ENCODE measurements around the gene COL5A1.

Gene COL5A1

GRCh38 chr9:134641173-134641989, at the start of gene COL5A1:
Gene COL5A1 (plus strand): TSS chr9:134641803. CDS start chr9:134642188, 385 bp downstream.
- peak; percentile 47 for DNase-seq

DNA sequence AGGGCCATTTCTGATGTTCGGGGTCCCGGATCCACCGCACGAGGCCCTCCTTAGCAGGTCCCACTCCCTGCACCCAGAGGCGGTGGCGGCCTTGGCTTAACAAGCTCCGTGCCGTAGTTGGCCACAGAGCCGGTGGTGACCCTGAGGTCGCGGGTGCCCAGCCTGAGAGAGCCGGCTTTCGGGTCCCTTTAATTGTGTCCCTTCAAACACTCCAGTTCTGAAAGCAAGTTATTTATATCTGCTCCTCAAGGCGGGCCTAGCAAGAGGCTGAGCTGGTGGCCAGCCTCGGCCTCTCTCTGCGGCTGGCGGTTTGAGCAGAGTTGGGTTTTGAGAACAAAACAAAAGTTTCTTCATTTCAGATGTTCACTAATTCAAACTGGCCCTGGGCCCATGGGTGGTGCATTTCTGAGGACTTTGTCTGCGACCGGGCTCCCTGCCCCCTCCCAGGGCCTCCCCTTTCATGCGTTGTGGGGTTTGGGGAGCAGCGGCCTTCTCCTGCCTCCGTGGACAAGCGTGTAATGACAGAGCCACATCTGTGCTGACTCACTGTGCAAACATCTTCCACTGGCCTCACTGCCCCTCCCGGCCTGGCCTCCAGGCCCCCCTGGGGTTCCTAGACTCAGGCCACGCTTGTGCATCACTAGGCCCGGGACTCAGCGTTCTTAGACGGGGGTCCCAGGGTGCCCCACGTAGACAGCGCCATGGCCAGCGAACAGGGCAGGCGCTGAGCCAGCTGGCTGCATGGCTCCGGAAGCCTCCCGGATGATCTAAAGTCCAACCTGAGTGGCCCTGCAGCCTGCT, 49.4 kb upstream of the COL5A1 start:
- DNase-seq = peak; percentile 6

GRCh38 chr9:134592819-134593200, 48.8 kb upstream of the COL5A1 start:
- DNase-seq = no peak

DNA sequence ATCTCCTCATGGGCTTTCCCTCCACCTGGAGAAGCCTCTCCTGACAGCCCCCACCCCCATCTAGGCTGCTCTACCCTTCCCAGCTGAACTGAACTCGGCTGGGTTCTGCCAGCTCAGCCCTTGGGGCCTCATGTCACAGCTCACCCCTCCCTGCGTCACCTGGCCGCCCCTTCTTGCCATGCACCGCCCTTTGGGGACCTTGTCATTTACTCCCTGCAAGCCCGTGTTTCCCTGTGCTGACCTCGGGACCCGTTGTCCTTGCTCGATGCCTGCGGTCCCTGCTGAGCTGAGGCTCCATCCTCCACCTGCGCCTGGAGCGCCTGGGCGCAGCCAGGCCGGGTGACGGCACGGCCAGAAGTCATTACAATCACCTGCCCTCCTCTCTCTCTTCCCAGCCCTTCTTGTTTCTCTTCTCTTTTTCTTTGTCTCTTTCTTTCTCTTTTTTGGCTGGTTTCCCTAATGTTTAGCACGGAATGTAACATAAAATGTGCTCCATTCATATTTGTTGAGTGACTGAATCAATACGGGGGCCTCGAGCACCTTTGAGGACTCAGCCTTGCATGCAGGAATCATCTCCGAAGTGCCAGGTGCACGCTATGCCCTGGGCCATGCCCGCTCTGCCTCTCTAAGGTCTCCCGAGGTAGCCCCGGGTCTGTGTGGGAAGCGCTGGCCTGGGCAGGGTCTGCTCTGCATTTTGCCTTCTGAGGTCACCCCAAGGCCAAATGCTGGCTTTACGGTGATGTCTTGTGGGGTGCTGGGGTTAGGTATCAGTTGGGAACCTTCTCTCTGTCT, 48.1 kb upstream of the COL5A1 start:
- peak; percentile 14 for DNase-seq

DNA sequence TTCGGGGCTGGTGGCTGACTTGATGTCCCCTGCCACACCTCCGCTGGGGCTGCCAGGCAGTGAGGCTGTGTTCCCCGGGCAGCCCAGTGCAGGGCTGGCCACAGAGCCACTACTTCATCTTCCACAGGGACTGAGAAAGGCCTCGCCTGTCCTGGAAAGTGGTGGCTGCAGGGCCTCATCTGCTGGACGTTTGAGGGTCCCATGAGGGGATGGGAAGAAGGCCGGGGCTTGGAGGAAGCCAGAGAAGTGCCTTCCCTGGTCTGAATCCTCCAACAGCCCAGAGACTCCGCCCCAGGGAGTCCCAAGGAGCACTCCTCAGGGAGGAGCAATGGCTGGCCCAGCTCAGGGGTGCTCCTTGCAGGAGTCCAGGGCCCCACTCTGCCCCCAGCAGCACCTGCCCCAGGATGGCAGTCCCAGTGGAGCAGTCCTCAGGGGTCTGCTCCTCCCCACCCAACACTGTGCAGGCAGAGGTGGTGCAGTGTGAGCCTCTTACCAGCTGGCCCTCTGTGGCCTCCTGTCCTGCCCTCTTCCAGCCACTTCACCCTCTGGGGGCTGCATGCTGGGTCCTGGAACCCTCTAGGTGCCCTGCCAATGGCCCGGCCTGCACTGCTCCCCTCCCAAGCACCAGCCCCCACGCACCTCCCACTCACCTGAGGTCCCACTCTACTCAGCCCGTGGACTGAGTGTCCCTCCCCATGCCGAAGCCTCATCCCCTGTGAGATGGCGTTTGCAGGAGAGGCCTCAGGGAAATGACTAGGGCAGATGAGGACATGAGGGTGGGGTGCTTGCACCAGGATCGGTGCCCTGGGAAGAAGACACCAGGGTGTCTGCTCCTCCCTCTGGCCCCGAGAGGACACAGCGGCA, 47.3 kb upstream of the COL5A1 start:
- DNase-seq = peak; percentile 14

DNA sequence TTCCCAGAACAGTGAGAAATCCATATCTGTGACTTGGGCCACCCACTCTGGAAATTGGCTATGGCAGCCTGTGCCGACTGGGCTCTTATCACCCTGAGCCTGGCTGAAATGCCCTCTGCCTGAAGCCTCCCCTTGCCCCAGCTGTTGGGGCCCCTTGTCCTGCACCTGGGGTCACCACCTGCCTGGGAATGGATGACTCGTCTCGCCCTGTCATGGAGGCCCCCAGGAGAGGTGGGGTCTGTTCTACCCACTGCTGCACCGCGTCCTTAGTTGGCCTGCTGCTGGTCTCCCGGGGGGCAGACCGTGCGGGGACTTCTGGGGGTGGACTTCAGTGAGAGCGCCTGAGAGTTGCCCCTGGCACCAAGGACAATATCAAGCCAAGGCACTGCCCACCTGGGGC, 46.6 kb upstream of the COL5A1 start:
- no peak for DNase-seq

GRCh38 chr9:134597041-134597913, 44.3 kb upstream of the COL5A1 start:
- DNase-seq = peak; percentile 16

- DNase-seq = no peak
Observed at GRCh38 chr9:134597957-134598883, 43.4 kb upstream of the COL5A1 start.

DNA sequence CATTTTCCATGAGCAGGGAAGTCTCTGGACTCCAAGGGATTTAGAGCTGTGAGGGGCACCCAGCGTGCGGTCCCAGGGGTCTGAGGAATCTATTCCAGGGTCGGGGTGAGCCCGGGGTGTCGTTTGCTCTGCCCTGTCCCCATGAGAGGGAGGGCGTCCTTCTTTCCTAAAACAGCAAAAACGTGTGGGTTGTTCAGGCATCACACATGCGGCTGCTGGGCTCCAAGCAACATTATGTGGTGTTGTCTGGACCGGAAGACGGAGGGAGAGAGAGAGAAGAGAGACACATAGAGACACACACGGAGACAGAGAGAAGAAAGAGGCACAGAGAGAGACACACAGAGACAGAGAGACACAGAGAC, 42.7 kb upstream of the COL5A1 start:
- peak; percentile 12 for DNase-seq

GRCh38 chr9:134600371-134600770, 41.2 kb upstream of the COL5A1 start:
- DNase-seq = peak; percentile 7

DNA sequence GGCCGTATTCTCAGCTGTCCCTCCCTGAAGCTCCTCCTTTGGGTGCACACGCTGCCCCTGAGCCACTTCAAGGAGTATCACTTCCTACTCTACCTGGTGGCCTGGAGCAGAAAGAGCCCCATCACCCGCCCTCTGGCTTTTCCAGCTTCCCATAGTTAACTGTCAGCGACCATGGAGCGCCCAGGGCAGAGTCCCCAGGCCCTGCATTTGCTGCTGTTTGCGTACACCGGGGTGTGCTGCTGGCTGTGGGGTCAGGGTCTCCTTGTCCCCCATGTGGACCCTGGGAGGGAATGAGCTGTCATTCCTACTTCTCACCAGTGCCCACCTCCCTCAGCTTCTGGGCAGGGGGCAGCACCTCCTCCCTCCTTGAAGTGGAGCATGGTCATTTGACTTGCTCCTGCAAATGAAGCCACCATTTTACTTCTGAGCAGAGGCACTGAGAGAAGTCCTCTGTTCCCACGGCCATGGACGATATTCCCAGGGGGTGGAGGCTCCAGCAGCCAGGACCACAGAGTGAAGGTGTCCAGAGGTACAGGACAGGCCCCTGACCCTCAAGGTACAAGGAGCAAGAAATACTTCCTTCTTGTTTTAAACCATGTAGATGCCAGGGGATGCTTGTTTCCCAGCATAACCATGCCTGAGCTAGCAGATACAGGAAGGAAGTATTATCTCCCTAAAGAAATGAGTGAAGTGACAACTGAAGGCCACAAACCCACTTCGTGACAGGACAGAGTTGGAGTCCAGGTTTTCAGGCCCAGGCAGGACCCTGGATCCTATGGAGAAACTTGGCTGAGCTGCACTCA, 40.6 kb upstream of the COL5A1 start:
- DNase-seq = no peak

DNA sequence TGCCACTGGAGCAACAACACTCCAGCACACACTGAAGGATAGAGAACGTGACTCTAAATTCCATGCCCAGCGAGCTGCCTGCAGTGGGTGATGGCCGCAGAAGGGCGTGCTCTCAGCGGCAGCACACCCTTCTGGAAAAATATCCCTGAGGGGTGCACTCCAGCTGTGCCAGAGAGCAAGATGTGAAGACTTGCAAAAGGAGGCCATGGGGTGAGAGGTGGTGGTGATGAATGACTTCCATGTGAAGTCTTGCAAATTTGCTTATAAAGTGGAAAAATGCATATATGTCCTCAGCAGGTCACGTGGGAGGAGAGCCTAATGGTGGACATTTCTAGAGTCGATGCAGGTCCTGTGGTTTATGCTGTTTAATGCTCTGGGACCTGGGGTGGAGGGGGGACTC, 39.8 kb upstream of the COL5A1 start:
- DNase-seq = no peak

GRCh38 chr9:134602547-134603362, 38.8 kb upstream of the COL5A1 start:
- no peak for DNase-seq

GRCh38 chr9:134604834-134605233, 36.8 kb upstream of the COL5A1 start:
- DNase-seq = no peak

GRCh38 chr9:134605351-134605965, 36.1 kb upstream of the COL5A1 start:
- no peak for DNase-seq

GRCh38 chr9:134605966-134606357, 35.6 kb upstream of the COL5A1 start:
- DNase-seq = no peak

DNA sequence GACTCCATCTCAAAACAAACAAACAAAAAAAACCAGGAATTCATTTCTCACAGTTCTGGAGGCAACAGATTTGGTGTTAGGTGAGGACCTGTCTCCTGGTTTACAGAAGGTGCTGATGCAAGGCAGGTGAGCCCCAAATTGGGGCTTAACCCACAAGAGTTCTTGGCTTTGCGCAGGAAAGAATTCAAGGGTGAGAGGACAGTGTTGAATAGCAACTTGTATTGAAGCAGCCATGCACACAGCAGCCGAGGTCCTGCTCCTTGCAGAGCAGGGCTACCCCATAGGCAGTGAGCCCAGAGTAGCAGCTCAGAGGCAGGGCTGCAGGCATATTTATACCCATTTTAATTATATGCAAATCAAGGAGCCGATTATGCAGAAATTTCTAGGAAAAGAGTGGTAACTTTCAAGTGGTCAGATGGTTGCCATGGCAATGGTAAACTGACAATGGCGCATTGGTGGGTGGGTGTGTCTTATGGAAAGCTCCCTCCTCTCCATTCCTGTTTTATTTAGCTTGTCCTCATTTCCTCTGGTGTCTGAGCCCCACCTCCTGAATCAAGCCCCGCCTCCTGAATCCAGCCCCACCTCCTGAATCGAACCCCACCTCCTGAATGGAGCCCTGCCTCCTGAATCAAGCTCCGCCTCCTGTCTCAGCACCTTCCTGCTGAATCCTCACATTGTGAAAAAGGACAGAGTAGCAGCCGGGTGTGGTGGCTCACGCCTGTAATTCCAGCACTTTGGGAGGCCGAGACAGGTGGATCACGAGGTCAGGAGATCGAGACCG, 34.5 kb upstream of the COL5A1 start:
- peak; percentile 28 for DNase-seq
